HL-60 (cell line): ENCODE results near the gene C8G.

ENCODE experiments used
- GABPA ChIP-seq: IDR thresholded peaks from 2 replicates; pipeline ENCODE4 v1.6.1; 2012; ENCODE audit warnings: low read depth
- POLR2AphosphoS5 ChIP-seq: IDR thresholded peaks from 2 replicates; pipeline ENCODE4 v1.6.1; 2012; ENCODE audit warnings: low read depth
- REST ChIP-seq: IDR thresholded peaks from 2 replicates; pipeline ENCODE4 v1.6.1; 2012; ENCODE audit warnings: low read depth; ENCODE audit not compliant: insufficient replicate concordance
- TF ChIP-seq, protein P1 (sequence below): IDR thresholded peaks from one replicate; pipeline ENCODE4 v1.5.1; 2011; ENCODE audit warnings: low read length, control low read depth, inconsistent platforms; ENCODE audit not compliant: insufficient read depth

- TF ChIP-seq POLR2AphosphoS5: no peak
- TF ChIP-seq, protein P1, sequence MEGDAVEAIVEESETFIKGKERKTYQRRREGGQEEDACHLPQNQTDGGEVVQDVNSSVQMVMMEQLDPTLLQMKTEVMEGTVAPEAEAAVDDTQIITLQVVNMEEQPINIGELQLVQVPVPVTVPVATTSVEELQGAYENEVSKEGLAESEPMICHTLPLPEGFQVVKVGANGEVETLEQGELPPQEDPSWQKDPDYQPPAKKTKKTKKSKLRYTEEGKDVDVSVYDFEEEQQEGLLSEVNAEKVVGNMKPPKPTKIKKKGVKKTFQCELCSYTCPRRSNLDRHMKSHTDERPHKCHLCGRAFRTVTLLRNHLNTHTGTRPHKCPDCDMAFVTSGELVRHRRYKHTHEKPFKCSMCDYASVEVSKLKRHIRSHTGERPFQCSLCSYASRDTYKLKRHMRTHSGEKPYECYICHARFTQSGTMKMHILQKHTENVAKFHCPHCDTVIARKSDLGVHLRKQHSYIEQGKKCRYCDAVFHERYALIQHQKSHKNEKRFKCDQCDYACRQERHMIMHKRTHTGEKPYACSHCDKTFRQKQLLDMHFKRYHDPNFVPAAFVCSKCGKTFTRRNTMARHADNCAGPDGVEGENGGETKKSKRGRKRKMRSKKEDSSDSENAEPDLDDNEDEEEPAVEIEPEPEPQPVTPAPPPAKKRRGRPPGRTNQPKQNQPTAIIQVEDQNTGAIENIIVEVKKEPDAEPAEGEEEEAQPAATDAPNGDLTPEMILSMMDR: no peak
- TF ChIP-seq GABPA: no peak
- no peak for TF ChIP-seq REST
Observed at GRCh38 chr9:136994888-136995230, 49.8 kb downstream of the C8G start.
